T-helper 22 cell (primary cell): ENCODE data around the gene TRAIP.

ENCODE experiments used
- DNase-seq: peaks from one replicate; pipeline ENCODE4 v3.0.0-alpha.2; 2020; ENCODE audit warnings: low read depth

Gene TRAIP

GRCh38 chr3:49873623-49874022, 17.3 kb upstream of the TRAIP start:
- DNase-seq: no peak

- DNase-seq: peak; percentile 41
Observed at GRCh38 chr3:49872801-49873281, 16.5 kb upstream of the TRAIP start.

- no peak for DNase-seq
Observed at GRCh38 chr3:49871531-49872153, 15.3 kb upstream of the TRAIP start.

GRCh38 chr3:49869525-49870126, 13.3 kb upstream of the TRAIP start, which contains the start of gene CAMKV:
TSS of gene CAMKV (minus strand) at chr3:49869906. CDS start at chr3:49862388, 7,518 bp downstream.
- DNase-seq: no peak

- no peak for DNase-seq
Observed at GRCh38 chr3:49868862-49869466, 12.6 kb upstream of the TRAIP start.

- DNase-seq: no peak
Observed at GRCh38 chr3:49867871-49868321, 11.5 kb upstream of the TRAIP start.

GRCh38 chr3:49867400-49867799, 11.0 kb upstream of the TRAIP start:
- no peak for DNase-seq

- no peak for DNase-seq
Observed at GRCh38 chr3:49865198-49865784, 8.9 kb upstream of the TRAIP start.

- DNase-seq: no peak
Observed at GRCh38 chr3:49864505-49864904, 8.1 kb upstream of the TRAIP start.

GRCh38 chr3:49859576-49860305, 3.4 kb upstream of the TRAIP start:
- DNase-seq: no peak

- no peak for DNase-seq
Observed at GRCh38 chr3:49855662-49856061, 702 bp downstream of the TRAIP start.

- DNase-seq: no peak
Observed at GRCh38 chr3:49845694-49846093, 10.7 kb downstream of the TRAIP start.

- DNase-seq: no peak
Observed at GRCh38 chr3:49844464-49845183, 11.7 kb downstream of the TRAIP start.

GRCh38 chr3:49842843-49843517, 13.4 kb downstream of the TRAIP start:
- DNase-seq: no peak

- no peak for DNase-seq
Observed at GRCh38 chr3:49841806-49842205, 14.6 kb downstream of the TRAIP start.

GRCh38 chr3:49841126-49841696, 15.2 kb downstream of the TRAIP start:
- no peak for DNase-seq

GRCh38 chr3:49840388-49840787, 16.0 kb downstream of the TRAIP start:
- no peak for DNase-seq

- DNase-seq: peak; percentile 46
Observed at GRCh38 chr3:49839193-49839809, 17.1 kb downstream of the TRAIP start.

GRCh38 chr3:49831341-49831740, 25.0 kb downstream of the TRAIP start:
- no peak for DNase-seq

- no peak for DNase-seq
Observed at GRCh38 chr3:49826016-49826415, 30.3 kb downstream of the TRAIP start.
